GM19351 (cell line): Measurements from ENCODE around the gene XPO5.
"Not testable (repeated sequence)": the region's sequence is repeated elsewhere in the genome, so short reads cannot be mapped to it uniquely, and the experiment has no call there.

Experiments used
- ATAC-seq: cut with Tn5 transposase; IDR thresholded peaks from one replicate; pipeline ENCODE4 v1.9.1; 2021; ENCODE audit warnings: mild to moderate bottlenecking, moderate library complexity; ENCODE audit not compliant: unreplicated experiment

The XPO5 gene

DNA sequence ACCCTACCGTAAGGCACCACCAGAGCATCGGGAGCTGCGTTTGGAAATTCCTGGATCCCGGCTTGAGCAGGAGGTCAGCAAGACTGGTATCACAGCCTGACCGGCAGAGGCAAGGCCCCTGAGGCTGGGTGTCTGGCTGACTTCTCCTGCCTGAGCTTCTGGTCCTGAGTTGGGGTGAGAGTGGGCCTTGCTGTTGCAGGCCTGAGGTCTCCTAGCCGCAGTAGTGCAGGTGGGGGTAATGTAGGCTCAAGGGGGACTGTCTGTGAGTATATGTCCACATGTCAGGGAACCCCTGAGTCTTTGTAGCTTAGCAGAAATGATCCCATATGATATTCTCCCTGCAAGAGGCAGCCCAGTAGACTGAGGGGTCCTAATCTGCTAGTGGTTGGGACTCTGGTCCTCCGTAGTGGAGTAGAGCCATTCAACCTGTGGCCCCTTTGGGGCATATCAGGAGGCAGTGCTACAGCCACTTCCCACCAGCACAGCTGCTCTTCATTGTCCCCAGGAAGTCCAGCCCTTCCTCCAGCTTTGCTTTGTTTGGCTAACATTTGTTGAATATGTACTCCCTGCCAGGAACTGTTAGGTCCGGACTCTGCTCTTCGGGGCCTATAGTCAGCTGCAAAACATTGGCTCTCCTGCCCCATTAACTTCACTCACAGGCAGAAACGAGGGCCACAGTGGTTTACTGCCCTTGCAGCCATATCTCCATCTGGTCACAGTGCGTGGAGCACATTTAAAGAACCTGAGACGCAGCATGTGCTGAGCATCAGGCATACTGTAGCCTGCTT, 76.6 kb downstream of the XPO5 start:
- no peak for ATAC-seq

DNA sequence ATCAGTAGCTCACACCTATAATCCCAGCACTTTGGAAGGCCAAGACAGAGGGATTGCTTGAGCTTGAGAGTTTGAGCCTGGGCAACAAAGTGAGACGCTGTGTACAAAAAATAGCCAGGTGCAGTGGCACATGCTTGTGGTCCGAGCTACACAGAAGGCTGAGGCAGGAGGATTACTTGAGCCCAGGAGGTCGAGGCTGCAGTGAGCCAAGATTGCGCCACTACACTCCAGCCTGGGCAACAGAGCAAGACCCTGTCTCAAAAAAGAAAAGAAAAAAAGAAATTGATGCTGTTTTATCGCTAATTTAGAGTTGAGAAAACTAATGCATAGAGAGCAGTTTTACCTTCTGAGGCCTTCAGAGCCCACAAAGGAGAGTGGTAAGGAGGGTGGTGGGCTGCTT, 77.5 kb downstream of the XPO5 start:
- not testable (repeated sequence) for ATAC-seq

DNA sequence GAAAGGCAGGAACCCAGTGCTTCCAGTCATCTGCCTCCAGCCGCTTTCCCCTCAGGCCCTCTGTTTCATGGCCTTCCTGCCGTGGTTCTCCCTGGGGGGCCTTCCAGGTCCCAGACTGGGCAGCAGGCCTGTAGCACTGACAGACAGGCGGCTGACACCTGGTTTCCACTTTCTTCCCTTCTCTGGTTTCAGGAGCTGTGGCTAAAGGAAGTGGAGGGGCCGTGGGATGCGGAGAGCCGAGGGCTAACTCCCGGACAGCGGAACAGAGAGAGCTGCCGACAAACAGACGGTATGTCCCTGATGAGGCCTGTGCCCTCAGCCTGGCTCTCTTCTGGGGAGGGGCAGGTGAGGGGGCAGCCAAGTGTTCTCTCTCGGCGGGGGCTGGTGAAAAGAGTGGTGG, 78.1 kb downstream of the XPO5 start:
- no peak for ATAC-seq

DNA sequence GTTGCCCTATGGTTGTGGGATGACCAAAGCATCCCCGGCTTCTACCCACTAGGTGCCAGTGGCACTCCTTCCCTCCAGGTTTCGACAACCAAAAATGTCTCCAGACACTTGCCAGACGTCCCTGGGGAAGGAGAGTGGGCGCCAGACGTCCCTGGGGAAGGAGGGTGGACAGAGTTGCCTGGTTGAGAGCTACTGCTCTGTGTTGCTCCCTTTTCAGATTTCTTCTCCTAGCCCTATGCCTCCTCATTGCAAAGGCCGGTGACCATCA, 78.8 kb downstream of the XPO5 start:
- no peak for ATAC-seq

DNA sequence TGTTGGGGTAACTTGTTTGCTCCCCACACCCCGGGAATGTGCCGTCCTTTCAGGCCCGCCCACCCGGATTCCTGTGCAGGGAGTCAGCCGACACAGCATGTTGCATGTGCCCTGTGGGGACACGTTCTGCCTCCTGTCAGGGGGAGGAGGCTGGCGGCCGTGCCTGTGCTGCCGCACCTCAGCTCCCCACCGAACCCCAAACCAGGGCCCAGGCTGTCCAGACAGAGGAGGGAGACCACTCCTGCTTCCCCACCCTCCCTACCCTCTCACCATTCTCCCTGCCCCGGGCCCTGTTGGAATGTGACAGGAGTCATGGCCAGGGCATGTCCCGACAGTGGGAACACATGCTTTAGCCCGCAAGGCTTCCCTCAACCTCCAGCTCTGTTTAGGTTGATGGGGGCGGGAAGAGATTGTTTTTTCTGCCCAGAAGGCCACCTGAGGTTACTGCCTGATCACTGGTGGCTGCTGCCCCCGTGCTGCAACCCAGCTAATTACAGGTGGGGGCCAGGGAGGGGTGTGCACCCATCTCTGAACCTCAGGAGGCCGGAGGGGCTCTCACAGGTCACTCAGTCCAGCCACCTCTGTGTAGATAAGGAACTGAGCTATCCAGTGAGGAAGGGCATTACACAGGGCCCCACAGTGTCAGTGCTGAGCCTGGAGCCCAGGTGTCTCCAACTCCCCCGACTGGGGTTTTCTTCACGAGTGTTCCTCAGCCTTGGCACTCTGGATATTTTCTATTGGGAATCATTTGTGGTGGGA, 79.3 kb downstream of the XPO5 start:
- ATAC-seq, result no peak

DNA sequence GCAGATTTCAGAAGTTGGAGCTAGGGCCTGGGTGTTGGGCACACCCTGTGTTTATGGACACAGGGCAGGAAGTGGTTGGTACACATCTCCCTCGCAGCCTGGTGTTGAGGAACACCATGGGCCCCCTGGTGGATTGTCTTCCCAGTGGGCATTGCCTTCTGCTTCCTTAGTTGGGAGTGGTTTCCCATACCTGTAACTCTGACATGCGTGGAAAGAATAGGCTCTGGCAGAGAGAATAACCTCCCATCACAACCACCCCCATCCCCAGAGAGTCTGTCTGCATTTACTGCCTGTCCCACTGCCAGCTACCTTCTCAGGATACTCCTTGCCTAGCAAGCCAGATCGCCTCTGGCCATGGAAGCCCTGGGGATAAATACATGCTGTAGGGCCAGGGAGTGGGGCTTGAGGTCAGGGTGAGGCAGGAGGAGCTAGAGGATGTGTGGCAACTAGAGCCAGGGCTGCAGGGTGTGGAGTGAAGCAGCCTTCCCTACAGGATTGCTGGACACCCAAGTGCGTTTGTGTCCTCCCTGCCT, 80.4 kb downstream of the XPO5 start:
- ATAC-seq, result no peak

DNA sequence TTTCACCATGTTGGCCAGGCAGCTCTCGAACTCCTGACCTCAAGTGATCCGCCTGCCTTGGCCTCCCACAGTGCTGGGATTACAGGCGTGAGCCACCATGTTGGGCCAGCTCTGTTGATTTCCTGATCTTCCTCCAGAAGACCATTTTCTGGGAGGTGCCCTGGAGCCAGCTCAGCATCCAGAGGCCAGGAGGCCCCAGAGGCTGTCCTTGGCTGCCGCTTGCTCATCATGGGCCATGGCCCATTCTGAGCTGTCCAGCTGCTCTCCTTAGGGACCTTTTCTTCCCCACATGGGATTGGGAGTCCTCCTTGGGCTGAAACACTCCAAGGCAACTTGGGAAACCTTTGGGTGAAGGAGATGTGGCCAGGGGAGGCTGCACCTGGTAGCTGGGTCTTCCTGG, 81.1 kb downstream of the XPO5 start:
- ATAC-seq, result no peak

DNA sequence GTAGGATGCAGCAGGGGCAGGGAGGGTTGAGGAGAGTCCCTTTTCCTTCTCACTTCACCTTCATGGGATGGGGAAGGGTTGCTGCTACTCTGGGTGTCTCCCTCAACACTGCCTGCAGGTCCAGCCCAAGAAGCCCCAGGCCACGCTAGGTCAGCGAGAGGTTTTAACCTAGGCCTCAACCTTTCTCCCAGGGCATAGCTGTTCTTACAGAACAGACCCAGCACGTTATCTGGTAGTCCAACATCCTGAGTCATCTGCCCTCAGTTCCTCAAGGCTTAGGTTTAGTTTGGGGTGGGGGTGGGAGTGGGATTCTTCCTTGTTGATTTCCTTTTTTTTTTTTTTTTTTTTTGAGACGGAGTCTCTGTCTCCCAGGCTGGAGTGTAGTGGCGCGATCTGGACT, 81.5 kb downstream of the XPO5 start:
- no peak for ATAC-seq

DNA sequence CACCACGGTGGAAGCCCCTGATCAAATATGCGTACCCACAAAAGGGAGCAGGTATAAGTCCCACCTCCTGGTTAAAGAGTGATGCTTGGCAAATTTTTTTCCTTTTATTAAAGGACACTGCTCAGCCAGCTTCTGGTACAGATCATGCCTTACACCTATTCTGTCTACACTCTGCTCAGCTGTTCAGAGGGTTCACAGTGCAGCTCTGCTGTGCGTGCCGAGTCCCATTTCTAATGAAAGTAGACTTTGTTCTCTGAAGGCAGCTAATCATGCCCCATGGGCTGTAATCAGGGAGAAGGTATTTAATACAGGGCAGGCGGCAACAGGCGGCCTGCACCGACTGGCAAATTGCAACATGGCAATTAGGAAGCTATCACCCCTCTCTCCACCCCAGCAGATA, 82.0 kb downstream of the XPO5 start:
- no peak for ATAC-seq

DNA sequence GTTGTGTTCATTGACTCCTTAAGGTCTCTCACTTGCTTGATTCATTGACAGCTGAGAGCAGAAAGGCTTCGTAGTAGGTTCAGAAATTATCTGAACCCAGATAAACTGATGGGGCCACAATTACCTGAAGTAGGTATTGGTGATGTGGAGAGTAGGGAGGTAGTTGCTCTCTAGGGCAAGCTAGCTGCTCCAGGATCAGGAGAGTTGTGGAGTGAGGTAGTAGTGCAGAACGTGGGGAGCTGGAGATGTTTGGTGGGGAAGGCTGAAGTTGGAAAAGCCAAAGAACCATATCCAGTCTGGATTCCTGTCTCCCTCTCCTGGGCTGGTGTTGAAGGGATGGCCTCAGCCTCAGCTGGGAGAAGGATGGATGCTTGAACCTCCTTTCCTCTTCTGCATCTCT, 82.6 kb downstream of the XPO5 start:
- no peak for ATAC-seq

DNA sequence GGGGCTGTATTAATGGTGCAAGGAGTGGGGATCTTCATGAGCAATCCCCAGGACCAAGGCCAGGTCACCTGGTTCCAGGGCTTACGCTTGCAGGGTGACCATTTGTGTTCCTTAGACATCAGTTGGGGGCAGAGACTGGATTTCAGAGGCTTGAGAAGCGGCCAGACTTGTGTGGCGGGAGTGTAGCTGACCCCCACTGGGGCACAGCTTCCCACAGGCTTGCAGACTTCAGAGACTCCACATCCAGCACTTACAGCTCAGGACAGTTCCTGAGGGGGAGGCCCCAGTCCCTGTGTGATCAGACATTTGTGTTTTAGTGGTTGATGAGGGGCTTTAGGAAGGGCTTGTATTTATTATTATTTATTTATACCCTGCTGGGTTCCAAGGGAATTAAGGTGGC, 83.2 kb downstream of the XPO5 start:
- ATAC-seq, result no peak

DNA sequence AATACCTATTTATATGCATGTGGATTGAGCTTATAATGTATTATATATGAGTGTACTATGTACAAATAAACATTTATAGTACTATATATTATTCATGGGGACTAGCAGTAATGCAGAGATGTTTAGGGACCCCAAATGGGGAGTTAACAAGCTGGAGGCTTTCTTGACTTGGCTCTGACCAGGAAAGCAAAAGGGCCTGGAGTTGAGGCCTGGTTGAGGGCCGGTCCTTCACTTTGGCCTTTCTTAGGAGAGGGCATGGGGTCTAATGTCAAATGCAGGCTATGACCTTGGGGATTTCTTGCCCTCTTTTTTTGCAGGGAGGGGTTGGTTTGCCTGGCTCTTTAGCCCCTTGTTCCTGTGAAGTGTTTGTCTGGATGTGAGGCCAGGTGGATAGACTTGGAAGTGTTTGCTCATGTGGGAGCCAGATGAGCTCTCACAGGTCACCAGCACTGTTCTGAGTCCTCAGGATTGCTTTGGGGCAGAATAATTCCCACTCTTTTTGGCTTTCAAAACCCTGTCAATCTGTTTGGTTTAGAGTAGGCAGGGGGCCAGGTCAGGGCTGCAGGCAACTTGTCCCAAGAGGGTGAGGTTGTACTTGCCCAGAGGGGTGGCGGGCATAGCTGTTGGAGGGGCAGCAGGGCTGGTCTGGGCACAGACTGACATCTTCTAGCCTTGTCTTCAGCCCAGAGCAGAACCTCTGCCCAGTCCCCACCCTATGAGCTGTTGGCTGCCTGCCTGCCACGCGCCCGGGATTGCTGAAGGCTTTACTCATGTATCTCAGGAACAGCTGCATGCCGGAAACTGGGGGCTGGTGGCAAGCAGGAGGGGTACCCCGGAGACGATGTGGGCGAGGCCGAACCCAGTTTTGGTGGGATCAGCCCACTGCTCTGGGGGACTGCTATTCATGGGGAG, 83.8 kb downstream of the XPO5 start:
- ATAC-seq, result no peak

DNA sequence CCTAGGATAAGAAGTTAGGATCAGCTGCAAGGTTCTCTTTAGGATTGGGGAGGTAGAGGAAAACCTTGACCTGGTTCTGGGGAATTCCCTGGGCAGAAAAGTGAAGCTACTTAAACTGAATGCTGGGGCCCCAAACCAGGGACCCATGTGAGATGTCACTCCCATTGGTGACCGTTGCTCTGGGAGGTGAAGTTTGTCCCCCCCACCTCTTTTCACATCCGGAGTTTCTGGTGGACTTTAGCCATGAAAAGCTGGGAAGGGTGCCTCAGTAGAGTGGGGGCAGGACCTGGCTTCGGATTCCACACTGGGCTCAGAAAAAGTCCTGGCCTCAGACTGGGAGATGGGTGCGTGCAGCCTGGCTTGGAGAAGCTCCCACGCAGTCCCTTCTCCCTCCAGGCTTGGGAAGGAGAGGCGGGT, 85.3 kb downstream of the XPO5 start:
- ATAC-seq, result no peak

DNA sequence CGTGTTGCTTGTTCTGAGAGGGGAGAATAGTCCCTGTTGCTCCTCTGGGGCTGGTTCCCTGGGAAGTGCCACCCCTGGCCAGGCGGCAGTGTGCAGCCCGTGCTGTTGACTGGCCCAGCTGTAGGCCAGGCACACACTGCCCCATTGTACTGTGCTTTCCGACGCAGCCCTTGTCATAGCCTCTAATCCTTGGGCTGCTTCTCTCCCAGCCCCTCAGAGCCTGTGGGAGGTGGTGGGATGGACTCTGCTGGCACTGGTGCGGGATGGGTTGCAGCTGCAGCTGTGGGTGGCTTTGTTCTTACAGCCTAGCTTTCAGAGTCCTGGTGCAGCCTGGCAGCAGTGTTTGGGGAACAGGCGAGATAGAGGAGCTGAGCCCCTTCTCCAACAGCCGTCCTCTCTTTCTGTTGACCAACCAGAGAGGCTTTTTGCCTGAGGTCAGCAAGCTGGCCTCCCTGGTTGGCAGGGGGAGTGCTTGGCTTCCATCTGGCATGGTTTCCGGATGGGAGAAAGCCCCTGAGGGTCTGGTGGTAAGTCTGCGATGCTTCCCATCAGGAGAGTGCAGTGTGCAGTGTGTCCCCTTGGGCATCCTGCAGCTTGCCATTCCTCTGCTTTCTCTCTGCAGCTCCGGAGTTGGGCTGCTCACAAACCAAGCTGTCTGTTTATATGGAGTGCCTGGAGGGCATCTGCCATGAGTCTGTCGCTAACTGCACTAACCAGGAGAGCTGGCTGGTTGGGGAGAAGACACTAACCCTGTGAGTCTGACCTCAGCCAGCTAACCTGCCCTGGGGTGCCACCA, 86.4 kb downstream of the XPO5 start:
- no peak for ATAC-seq

DNA sequence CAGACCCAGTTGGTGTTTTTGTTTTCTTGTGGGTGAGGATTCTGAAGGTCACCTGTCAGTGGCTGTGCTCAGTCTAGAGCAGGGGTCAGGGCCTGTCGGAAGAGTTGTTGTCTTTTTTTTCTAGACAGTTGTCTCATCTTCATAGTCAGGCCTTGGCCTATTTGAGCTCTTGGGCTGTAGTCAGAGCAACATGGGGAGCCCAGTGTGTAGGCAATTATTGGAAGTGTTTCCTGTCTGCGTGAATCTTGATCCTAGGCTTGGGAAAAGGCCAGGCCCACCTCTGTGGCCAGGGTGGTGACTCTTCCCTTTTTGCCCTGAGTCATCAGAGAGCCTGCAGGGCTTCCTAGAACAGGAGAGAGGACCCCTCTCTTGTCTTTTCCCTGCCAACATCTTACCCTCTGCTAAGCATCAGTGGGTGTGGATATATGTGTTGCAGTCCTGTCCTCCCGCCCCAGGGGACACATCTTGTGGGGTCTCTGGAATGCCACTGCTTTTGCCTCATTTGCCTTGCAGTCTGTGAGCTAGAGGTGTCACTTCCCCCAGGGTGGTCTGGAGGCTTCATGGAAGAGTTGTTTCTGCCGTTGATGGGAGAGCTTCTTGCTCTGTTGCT, 87.1 kb downstream of the XPO5 start:
- ATAC-seq, result no peak

DNA sequence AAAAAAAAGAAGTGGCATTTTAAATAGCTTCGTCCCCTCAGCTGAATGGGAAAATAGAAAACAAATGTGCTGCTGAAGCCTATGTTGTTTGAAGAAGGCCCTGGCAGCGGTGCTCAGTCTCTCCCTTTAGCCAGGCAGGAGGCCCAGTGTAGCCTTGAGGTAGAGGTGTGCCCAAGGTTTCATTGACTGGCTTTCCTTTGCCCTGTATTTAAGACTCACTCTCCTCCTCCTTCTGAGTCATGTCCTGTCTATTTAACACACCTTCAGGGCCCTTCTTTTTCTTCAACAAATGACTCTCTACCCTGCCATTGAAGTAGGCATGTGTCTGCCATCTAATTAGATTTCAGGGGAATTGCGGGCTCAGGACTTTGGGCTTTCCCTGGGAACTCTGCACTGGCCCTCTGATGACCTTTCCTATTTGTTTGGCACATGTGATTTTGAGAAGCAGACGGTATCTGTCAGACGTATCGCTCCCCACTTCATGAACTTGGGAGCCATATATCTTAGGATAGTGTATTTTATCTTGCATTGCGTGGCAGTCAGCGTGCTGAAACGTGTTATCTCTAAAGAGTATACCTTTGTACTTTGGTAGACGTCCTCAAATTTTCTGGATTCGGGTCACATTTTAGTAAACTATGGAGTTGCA, 94.1 kb downstream of the XPO5 start:
- no peak for ATAC-seq

DNA sequence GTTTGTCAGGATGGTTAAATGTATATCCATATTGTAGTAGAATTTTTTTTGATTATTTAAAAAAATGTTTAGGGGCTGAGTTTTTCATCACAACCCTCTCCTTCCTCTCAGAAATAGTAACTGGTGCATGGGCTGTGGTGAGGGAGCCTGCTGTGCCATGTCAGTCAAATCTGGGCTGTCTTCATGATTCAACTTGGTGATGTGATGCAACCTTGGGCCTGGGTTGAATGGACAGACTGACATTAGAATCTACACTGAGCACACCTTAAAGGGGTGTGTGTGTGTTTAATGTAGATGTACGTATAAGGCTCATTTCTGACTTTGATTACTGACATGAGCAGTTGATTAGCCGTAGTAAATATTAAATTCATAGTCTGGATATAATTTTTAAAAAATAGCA, 94.8 kb downstream of the XPO5 start:
- no peak for ATAC-seq

DNA sequence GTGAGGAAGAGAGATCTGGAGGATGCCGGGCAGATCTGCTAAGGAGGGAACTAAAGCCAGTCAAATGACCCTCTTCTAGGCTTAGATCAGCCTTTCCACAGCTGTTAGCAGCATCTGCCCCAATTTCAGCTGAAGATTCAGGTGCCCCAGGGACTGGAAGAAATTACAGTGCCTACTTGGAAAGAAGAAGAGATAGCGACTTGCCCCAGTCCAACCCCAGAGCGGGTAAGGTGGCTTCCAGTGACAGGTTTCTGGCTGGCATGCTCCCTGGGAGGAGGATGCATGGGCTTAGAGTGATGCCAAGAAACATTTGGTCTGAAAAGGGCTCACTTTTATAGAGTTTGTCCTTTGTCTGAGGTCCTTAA, 97.8 kb downstream of the XPO5 start:
- ATAC-seq, result no peak

DNA sequence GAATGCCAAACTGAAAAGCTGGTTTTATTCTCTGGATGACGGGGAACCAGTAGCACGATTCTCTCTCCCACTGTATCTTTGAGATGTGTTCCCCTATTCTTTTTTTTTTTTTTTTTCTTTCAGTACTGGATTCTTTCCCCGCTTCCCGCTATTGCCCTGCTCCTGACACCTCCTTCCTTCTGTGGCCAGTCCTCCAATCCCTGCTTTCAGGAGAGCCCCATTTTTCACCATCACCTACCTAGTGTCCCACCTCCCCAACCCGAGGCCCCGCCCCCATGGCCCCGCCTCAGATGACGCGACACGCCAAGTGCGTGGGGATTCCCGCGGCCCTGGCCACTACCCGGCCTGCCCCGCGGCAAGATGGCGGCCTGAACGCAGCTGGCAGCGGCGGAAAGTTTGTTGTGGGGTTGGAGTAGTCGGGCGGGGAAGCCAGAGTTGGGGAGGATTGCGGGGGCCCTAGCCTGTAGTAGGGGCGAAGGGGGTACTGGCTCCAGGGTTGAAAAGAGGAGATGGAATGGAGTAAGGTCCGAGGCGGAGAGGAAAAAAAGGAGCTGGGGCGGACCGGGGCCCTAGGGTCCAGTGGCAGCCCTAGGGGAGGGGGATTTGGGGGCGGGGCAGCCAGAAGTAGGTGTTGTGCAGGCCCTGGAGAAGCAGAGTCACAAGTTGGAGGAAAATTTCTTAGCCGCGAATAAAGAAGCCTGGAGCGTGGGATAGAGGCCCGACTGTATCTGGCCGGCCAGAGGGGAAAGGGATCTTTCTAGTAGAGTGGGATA, 98.4 kb downstream of the XPO5 start, which contains the start of gene TJAP1:
TSS of gene TJAP1 (plus strand) at position 336 of the 773 bp plus-strand sequence. CDS start 21,432 bp downstream, outside the sequence.
- peak; percentile 97 for ATAC-seq
